ENCODE measurements around the gene UBE2L3. TPM values are rescaled to one million over a fixed set of nuclear protein-coding genes. Genes with fewer than 3 reads are reported as not detected.
"Not testable (repeated sequence)": the region's sequence is repeated elsewhere in the genome, so short reads cannot be mapped to it uniquely, and the experiment has no call there.

Gene UBE2L3
- total RNA-seq, 1 donor from 2014 or later = 21.9 TPM

GRCh38 chr22:21551361-21551760 lies 16.2 kb upstream of the UBE2L3 start, which contains the start of gene RIMBP3C:
Gene RIMBP3C (minus strand): TSS chr22:21551461. CDS start chr22:21550976, 485 bp downstream.
- not testable (repeated sequence) for H3K9ac ChIP-seq (ENCODE audit: low read depth in 1 of 3, low read length in 3 of 3); H3K27ac ChIP-seq (ENCODE audit: low read depth, low read length); H3K4me3 ChIP-seq (ENCODE audit: low read length in 3 of 3); H3K36me3 ChIP-seq (ENCODE audit: control insufficient read depth in 3 of 3, insufficient read depth in 3 of 3, low read length in 3 of 3); H3K4me1 ChIP-seq (ENCODE audit: control insufficient read depth in 3 of 3, insufficient read depth in 3 of 3, low read length in 3 of 3); H3K9me3 ChIP-seq (ENCODE audit: control insufficient read depth in 3 of 3, low read length in 3 of 3); H3K27me3 ChIP-seq (ENCODE audit: control insufficient read depth in 3 of 3, insufficient read depth in 3 of 3, low read length in 3 of 3)

GRCh38 chr22:21559345-21560125 lies 8.0 kb upstream of the UBE2L3 start:
- not testable (repeated sequence) for H3K36me3 ChIP-seq (ENCODE audit: control insufficient read depth in 3 of 3, insufficient read depth in 3 of 3, low read length in 3 of 3); H3K4me3 ChIP-seq (ENCODE audit: low read length in 3 of 3); H3K9ac ChIP-seq (ENCODE audit: low read depth in 1 of 3, low read length in 3 of 3); H3K27me3 ChIP-seq (ENCODE audit: control insufficient read depth in 3 of 3, insufficient read depth in 3 of 3, low read length in 3 of 3); H3K9me3 ChIP-seq (ENCODE audit: control insufficient read depth in 3 of 3, low read length in 3 of 3); H3K4me1 ChIP-seq (ENCODE audit: control insufficient read depth in 3 of 3, insufficient read depth in 3 of 3, low read length in 3 of 3); H3K27ac ChIP-seq (ENCODE audit: low read depth, low read length)

GRCh38 chr22:21560657-21561056 lies 6.9 kb upstream of the UBE2L3 start:
- not testable (repeated sequence) for H3K27ac ChIP-seq (ENCODE audit: low read depth, low read length); H3K4me1 ChIP-seq (ENCODE audit: control insufficient read depth in 3 of 3, insufficient read depth in 3 of 3, low read length in 3 of 3); H3K27me3 ChIP-seq (ENCODE audit: control insufficient read depth in 3 of 3, insufficient read depth in 3 of 3, low read length in 3 of 3); H3K9ac ChIP-seq (ENCODE audit: low read depth in 1 of 3, low read length in 3 of 3); H3K36me3 ChIP-seq (ENCODE audit: control insufficient read depth in 3 of 3, insufficient read depth in 3 of 3, low read length in 3 of 3); H3K9me3 ChIP-seq (ENCODE audit: control insufficient read depth in 3 of 3, low read length in 3 of 3); H3K4me3 ChIP-seq (ENCODE audit: low read length in 3 of 3)

GRCh38 chr22:21563912-21564311 lies 3.6 kb upstream of the UBE2L3 start:
- Histone ChIP-seq H3K36me3 (ENCODE audit: control insufficient read depth in 3 of 3, insufficient read depth in 3 of 3, low read length in 3 of 3) (no peaks in the 10 kb centered on the region), H3K9me3 (ENCODE audit: control insufficient read depth in 3 of 3, low read length in 3 of 3) (no peaks in the 10 kb centered on the region), H3K27ac (ENCODE audit: low read depth, low read length) (no peak overlapping the region), H3K27me3 (ENCODE audit: control insufficient read depth in 3 of 3, insufficient read depth in 3 of 3, low read length in 3 of 3) (no peaks in the 10 kb centered on the region), H3K4me3 (ENCODE audit: low read length in 3 of 3) (no peak overlapping the region), H3K4me1 (ENCODE audit: control insufficient read depth in 3 of 3, insufficient read depth in 3 of 3, low read length in 3 of 3) (peaks cover 5 to 8% (median 6%) of the 10 kb centered on the region in 3 donors), H3K9ac (ENCODE audit: low read depth in 1 of 3, low read length in 3 of 3) (no peak overlapping the region)

DNA sequence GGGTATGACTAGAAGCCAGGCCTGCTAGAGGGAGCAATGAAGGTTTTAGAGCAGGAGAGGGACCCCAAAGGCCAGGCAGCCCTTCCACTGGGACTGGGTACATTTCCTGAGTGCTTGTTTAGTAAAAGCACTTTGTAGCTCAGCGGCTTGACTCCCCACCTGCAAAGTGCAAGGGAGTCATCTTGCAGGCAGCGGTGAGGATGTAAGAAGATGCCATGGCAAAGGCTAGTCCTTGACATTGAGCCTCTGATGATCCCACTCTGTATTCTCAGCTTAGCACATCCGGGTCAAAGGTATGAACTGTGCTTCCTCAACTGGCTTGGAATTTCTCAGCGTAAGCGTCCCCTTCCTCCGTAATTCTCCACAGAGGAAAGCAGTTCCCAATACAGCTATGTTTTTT lies 3.1 kb upstream of the UBE2L3 start:
- Histone ChIP-seq H3K4me3 (ENCODE audit: low read length in 3 of 3) (no peak overlapping the region), H3K9ac (ENCODE audit: low read depth in 1 of 3, low read length in 3 of 3) (no peak overlapping the region), H3K9me3 (ENCODE audit: control insufficient read depth in 3 of 3, low read length in 3 of 3) (no peaks in the 10 kb centered on the region), H3K4me1 (ENCODE audit: control insufficient read depth in 3 of 3, insufficient read depth in 3 of 3, low read length in 3 of 3) (peaks cover 9 to 13% (median 11%) of the 10 kb centered on the region in 3 donors), H3K36me3 (ENCODE audit: control insufficient read depth in 3 of 3, insufficient read depth in 3 of 3, low read length in 3 of 3) (no peaks in the 10 kb centered on the region), H3K27ac (ENCODE audit: low read depth, low read length) (no peak overlapping the region), H3K27me3 (ENCODE audit: control insufficient read depth in 3 of 3, insufficient read depth in 3 of 3, low read length in 3 of 3) (no peaks in the 10 kb centered on the region)

DNA sequence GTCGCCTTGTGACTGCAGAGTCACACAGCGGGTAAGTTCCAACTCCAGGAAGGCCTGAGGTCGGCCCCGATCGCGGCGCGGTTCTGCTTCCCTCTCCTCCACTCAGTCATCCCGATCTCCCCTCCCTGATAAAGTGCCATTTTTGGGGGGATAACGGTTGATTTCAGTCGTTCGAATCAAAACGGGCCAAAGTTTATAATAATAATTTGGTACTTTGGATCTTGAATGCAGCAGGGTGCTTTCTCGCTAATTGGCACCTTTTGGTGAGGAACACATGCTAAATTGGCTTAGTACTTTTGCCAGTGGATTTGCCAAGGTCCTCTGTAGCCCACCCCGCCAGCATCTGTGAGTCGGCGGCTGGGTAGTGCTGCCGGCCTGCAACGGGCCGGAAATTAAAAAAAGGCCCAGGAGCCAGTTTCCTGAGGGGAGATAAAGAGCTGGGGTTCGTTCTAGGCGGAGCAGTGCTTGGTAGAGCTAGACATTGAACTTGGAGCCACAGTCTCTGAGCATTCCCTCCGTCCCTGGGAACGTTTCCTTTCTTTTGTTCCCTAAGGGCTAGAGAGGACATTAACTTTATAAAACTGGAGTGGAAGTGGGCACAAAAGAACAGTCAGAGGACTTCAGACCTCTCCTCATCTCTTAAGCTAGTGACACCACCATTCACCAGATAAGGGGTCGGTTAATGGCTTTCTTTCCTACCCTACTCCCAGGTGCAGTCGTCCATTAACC lies 997 bp downstream of the UBE2L3 start:
- Histone ChIP-seq H3K36me3 (ENCODE audit: control insufficient read depth in 3 of 3, insufficient read depth in 3 of 3, low read length in 3 of 3) (no peaks in the 10 kb centered on the region), H3K9ac (ENCODE audit: low read depth in 1 of 3, low read length in 3 of 3) (peak overlapping the region; percentile 85 to 96 (median 94)), H3K4me3 (ENCODE audit: low read length in 3 of 3) (peak overlapping the region; percentile 87 to 92 (median 88)), H3K27ac (ENCODE audit: low read depth, low read length) (peak overlapping the region; percentile 91), H3K4me1 (ENCODE audit: control insufficient read depth in 3 of 3, insufficient read depth in 3 of 3, low read length in 3 of 3) (peaks cover 33 to 42% (median 40%) of the 10 kb centered on the region in 3 donors), H3K27me3 (ENCODE audit: control insufficient read depth in 3 of 3, insufficient read depth in 3 of 3, low read length in 3 of 3) (no peaks in the 10 kb centered on the region), H3K9me3 (ENCODE audit: control insufficient read depth in 3 of 3, low read length in 3 of 3) (no peaks in the 10 kb centered on the region)

- H3K9me3 ChIP-seq (ENCODE audit: control insufficient read depth in 3 of 3, low read length in 3 of 3); H3K27me3 ChIP-seq (ENCODE audit: control insufficient read depth in 3 of 3, insufficient read depth in 3 of 3, low read length in 3 of 3); H3K36me3 ChIP-seq (ENCODE audit: control insufficient read depth in 3 of 3, insufficient read depth in 3 of 3, low read length in 3 of 3); H3K27ac ChIP-seq (ENCODE audit: low read depth, low read length): not testable (repeated sequence)
- Histone ChIP-seq H3K9ac (ENCODE audit: low read depth in 1 of 3, low read length in 3 of 3) (peak overlapping the region; percentile 85 to 96 (median 94)), H3K4me1 (ENCODE audit: control insufficient read depth in 3 of 3, insufficient read depth in 3 of 3, low read length in 3 of 3) (peaks cover 38 to 47% (median 45%) of the 10 kb centered on the region in 3 donors), H3K4me3 (ENCODE audit: low read length in 3 of 3) (peak overlapping the region; percentile 87 to 92 (median 88))
Measured at GRCh38 chr22:21569076-21569427, 1.5 kb downstream of the UBE2L3 start.

GRCh38 chr22:21569459-21570170 lies 2.1 kb downstream of the UBE2L3 start:
- Histone ChIP-seq H3K27ac (ENCODE audit: low read depth, low read length) (no peak overlapping the region), H3K9ac (ENCODE audit: low read depth in 1 of 3, low read length in 3 of 3) (peak overlapping the region; percentile 6 to 85 (median 63)), H3K4me1 (ENCODE audit: control insufficient read depth in 3 of 3, insufficient read depth in 3 of 3, low read length in 3 of 3) (peaks cover 43 to 52% (median 49%) of the 10 kb centered on the region in 3 donors), H3K4me3 (ENCODE audit: low read length in 3 of 3) (peak overlapping the region; percentile 4 to 88 (median 5)), H3K9me3 (ENCODE audit: control insufficient read depth in 3 of 3, low read length in 3 of 3) (no peaks in the 10 kb centered on the region), H3K27me3 (ENCODE audit: control insufficient read depth in 3 of 3, insufficient read depth in 3 of 3, low read length in 3 of 3) (no peaks in the 10 kb centered on the region), H3K36me3 (ENCODE audit: control insufficient read depth in 3 of 3, insufficient read depth in 3 of 3, low read length in 3 of 3) (no peaks in the 10 kb centered on the region)

GRCh38 chr22:21570398-21570797 lies 2.9 kb downstream of the UBE2L3 start:
- Histone ChIP-seq H3K27me3 (ENCODE audit: control insufficient read depth in 3 of 3, insufficient read depth in 3 of 3, low read length in 3 of 3) (no peaks in the 10 kb centered on the region), H3K36me3 (ENCODE audit: control insufficient read depth in 3 of 3, insufficient read depth in 3 of 3, low read length in 3 of 3) (no peaks in the 10 kb centered on the region), H3K9ac (ENCODE audit: low read depth in 1 of 3, low read length in 3 of 3) (peak overlapping the region in 1 of 3 donors; percentile 44), H3K4me3 (ENCODE audit: low read length in 3 of 3) (no peak overlapping the region), H3K4me1 (ENCODE audit: control insufficient read depth in 3 of 3, insufficient read depth in 3 of 3, low read length in 3 of 3) (peaks cover 43 to 52% (median 49%) of the 10 kb centered on the region in 3 donors), H3K9me3 (ENCODE audit: control insufficient read depth in 3 of 3, low read length in 3 of 3) (no peaks in the 10 kb centered on the region), H3K27ac (ENCODE audit: low read depth, low read length) (no peak overlapping the region)
